HEK293 (cell line): ENCODE results near the gene PPP6R3.

Experiments used
- GLI4 ChIP-seq: fragments of 450-650 bp; formaldehyde crosslinking; IDR thresholded peaks from 2 replicates; pipeline ENCODE4 v1.5.1; 2016; ENCODE audit warnings: missing biosample characterization, missing genetic modification characterization
- IKZF3 ChIP-seq: fragments of 450-650 bp; IDR thresholded peaks from 2 replicates; pipeline ENCODE4 v1.5.0; 2018; ENCODE audit warnings: missing biosample characterization, mild to moderate bottlenecking, missing genetic modification characterization, moderate library complexity
- KLF8 ChIP-seq: fragments of 450-650 bp; formaldehyde crosslinking; IDR thresholded peaks from 2 replicates; pipeline ENCODE4 v1.5.1; 2016; ENCODE audit warnings: missing biosample characterization, missing genetic modification characterization
- OSR2 ChIP-seq: fragments of 450-650 bp; formaldehyde crosslinking; IDR thresholded peaks from 2 replicates; pipeline ENCODE4 v1.5.1; 2016; ENCODE audit warnings: missing biosample characterization, missing genetic modification characterization
- SP3 ChIP-seq: fragments of 450-650 bp; formaldehyde crosslinking; IDR thresholded peaks from 2 replicates; pipeline ENCODE4 v1.5.1; 2016; ENCODE audit warnings: missing biosample characterization, missing genetic modification characterization
- SP7 ChIP-seq: fragments of 450-650 bp; formaldehyde crosslinking; IDR thresholded peaks from 2 replicates; pipeline ENCODE4 v1.5.1; 2016; ENCODE audit warnings: missing biosample characterization, missing genetic modification characterization
- ZIC2 ChIP-seq: fragments of 450-650 bp; formaldehyde crosslinking; IDR thresholded peaks from 2 replicates; pipeline ENCODE4 v1.5.1; 2016; ENCODE audit warnings: missing biosample characterization, missing genetic modification characterization
- ZNF132 ChIP-seq: fragments of 450-650 bp; formaldehyde crosslinking; IDR thresholded peaks from 2 replicates; pipeline ENCODE4 v1.5.1; 2017; ENCODE audit warnings: missing biosample characterization, missing genetic modification characterization, borderline replicate concordance
- ZNF146 ChIP-seq: fragments of 450-650 bp; formaldehyde crosslinking; IDR thresholded peaks from 2 replicates; pipeline ENCODE4 v1.5.1; 2016; ENCODE audit warnings: missing biosample characterization, missing genetic modification characterization
- ZNF157 ChIP-seq: fragments of 450-650 bp; formaldehyde crosslinking; IDR thresholded peaks from 2 replicates; pipeline ENCODE4 v1.5.1; 2016; ENCODE audit warnings: missing biosample characterization, missing genetic modification characterization
- ZNF184 ChIP-seq: fragments of 450-650 bp; IDR thresholded peaks from 2 replicates; pipeline ENCODE4 v1.5.1; 2018; ENCODE audit warnings: missing biosample characterization, mild to moderate bottlenecking, missing genetic modification characterization
- ZNF214 ChIP-seq: fragments of 450-650 bp; formaldehyde crosslinking; IDR thresholded peaks from 2 replicates; pipeline ENCODE4 v1.5.1; 2017; ENCODE audit warnings: missing biosample characterization, mild to moderate bottlenecking, missing genetic modification characterization, borderline replicate concordance
- ZNF221 ChIP-seq: fragments of 450-650 bp; formaldehyde crosslinking; IDR thresholded peaks from 2 replicates; pipeline ENCODE4 v1.5.1; 2017; ENCODE audit warnings: missing biosample characterization, missing genetic modification characterization, borderline replicate concordance
- ZNF223 ChIP-seq: fragments of 450-650 bp; formaldehyde crosslinking; IDR thresholded peaks from 2 replicates; pipeline ENCODE4 v1.5.1; 2016; ENCODE audit warnings: missing biosample characterization, missing genetic modification characterization
- ZNF248 ChIP-seq: fragments of 450-650 bp; formaldehyde crosslinking; IDR thresholded peaks from 2 replicates; pipeline ENCODE4 v1.5.1; 2017; ENCODE audit warnings: missing biosample characterization, missing genetic modification characterization
- ZNF335 ChIP-seq: fragments of 450-650 bp; formaldehyde crosslinking; conservative IDR thresholded peaks from 2 replicates; pipeline ENCODE4 v1.5.1; 2016; ENCODE audit warnings: missing biosample characterization, missing genetic modification characterization
- ZNF341 ChIP-seq: fragments of 450-650 bp; formaldehyde crosslinking; IDR thresholded peaks from 2 replicates; pipeline ENCODE4; 2016; ENCODE audit warnings: low read depth, missing biosample characterization, missing genetic modification characterization
- ZNF354C ChIP-seq: fragments of 450-650 bp; formaldehyde crosslinking; IDR thresholded peaks from 2 replicates; pipeline ENCODE4 v1.5.1; 2016; ENCODE audit warnings: missing biosample characterization, missing genetic modification characterization, low read depth, borderline replicate concordance
- ZNF521 ChIP-seq: fragments of 450-650 bp; formaldehyde crosslinking; IDR thresholded peaks from 2 replicates; pipeline ENCODE4 v1.5.1; 2017; ENCODE audit warnings: missing biosample characterization, mild to moderate bottlenecking, missing genetic modification characterization
- ZNF560 ChIP-seq: fragments of 450-650 bp; formaldehyde crosslinking; IDR thresholded peaks from 2 replicates; pipeline ENCODE4 v1.5.1; 2017; ENCODE audit warnings: missing biosample characterization, missing genetic modification characterization, borderline replicate concordance
- ZNF658 ChIP-seq: fragments of 450-650 bp; formaldehyde crosslinking; IDR thresholded peaks from 2 replicates; pipeline ENCODE4; 2016; ENCODE audit warnings: missing biosample characterization, missing genetic modification characterization
- ZNF707 ChIP-seq: fragments of 450-650 bp; formaldehyde crosslinking; IDR thresholded peaks from 2 replicates; pipeline ENCODE4 v1.5.1; 2016; ENCODE audit warnings: missing biosample characterization, missing genetic modification characterization
- ZNF768 ChIP-seq: fragments of 450-650 bp; formaldehyde crosslinking; IDR thresholded peaks from 2 replicates; pipeline ENCODE4 v1.5.1; 2018; ENCODE audit warnings: missing biosample characterization, mild to moderate bottlenecking, missing genetic modification characterization
- ZNF837 ChIP-seq: fragments of 450-650 bp; formaldehyde crosslinking; IDR thresholded peaks from 2 replicates; pipeline ENCODE4 v1.5.1; 2016; ENCODE audit warnings: missing biosample characterization, missing genetic modification characterization
- TF ChIP-seq, protein P1 (sequence below): fragments of 450-650 bp; formaldehyde crosslinking; IDR thresholded peaks from 2 replicates; pipeline ENCODE4 v1.5.1; 2016; ENCODE audit warnings: missing biosample characterization, missing genetic modification characterization
- TF ChIP-seq, protein P2 (sequence below): fragments of 450-650 bp; formaldehyde crosslinking; IDR thresholded peaks from 2 replicates; pipeline ENCODE4 v1.5.1; 2016; ENCODE audit warnings: missing biosample characterization, missing genetic modification characterization
- TF ChIP-seq, protein P3 (sequence below): fragments of 450-650 bp; formaldehyde crosslinking; IDR thresholded peaks from 2 replicates; pipeline ENCODE4 v1.5.1; 2016; ENCODE audit warnings: missing biosample characterization, missing genetic modification characterization, borderline replicate concordance
- TF ChIP-seq, protein P4 (sequence below): fragments of 450-650 bp; formaldehyde crosslinking; conservative IDR thresholded peaks from 2 replicates; pipeline ENCODE4 v1.5.1; 2016; ENCODE audit warnings: low read depth, missing biosample characterization, missing genetic modification characterization

The PPP6R3 gene

DNA sequence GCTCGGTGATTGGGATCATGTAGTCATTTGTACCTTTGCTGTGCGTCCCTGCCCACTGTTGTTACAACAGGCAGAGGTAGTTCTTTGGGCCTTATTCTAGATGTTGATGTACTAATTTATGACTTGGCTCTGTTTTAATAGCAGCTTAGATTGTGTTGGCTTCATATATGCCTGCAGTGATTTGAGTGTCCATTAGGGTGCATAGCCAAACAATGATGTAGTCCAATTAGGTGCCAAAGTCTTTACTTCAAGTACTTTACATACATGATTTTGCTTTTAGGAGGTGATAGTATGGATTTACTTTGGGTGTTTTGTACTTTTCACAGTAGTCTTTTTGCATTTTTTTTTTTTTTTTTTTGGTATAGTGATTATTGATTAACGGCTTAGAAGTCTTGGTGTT lies 46.4 kb downstream of the PPP6R3 start (continued):
- TF ChIP-seq IKZF3 (tag by site-specific recombination) (no peak; the same call in 1 of the 2 replicates), ZIC2 (tag by site-specific recombination) (no peak), OSR2 (tag by site-specific recombination) (peak; percentile 83; the same call in 1 of the 2 replicates), ZNF248 (no peak), SP3 (tag by site-specific recombination) (no peak), ZNF157 (tag by site-specific recombination) (no peak), ZNF132 (tag by site-specific recombination) (no peak), KLF8 (tag by site-specific recombination) (0 out of 2 replicates have a peak, but pooled peaks have one; percentile 23), ZNF335 (tag by site-specific recombination) (peak; percentile 35), ZNF837 (tag by site-specific recombination) (no peak), ZNF768 (tag by site-specific recombination) (no peak), ZNF521 (tag by site-specific recombination) (no peak), ZNF341 (tag by site-specific recombination) (no peak), ZNF658 (tag by site-specific recombination) (no peak), GLI4 (tag by site-specific recombination) (no peak), ZNF146 (tag by site-specific recombination) (no peak), ZNF560 (no peak), ZNF354C (tag by site-specific recombination) (no peak), ZNF214 (tag by site-specific recombination) (no peak), ZNF223 (no peak), ZNF707 (tag by site-specific recombination) (no peak), SP7 (tag by site-specific recombination) (peak; percentile 86), ZNF184 (tag by site-specific recombination) (no peak), ZNF221 (tag by site-specific recombination) (no peak)
- TF ChIP-seq, protein P1, sequence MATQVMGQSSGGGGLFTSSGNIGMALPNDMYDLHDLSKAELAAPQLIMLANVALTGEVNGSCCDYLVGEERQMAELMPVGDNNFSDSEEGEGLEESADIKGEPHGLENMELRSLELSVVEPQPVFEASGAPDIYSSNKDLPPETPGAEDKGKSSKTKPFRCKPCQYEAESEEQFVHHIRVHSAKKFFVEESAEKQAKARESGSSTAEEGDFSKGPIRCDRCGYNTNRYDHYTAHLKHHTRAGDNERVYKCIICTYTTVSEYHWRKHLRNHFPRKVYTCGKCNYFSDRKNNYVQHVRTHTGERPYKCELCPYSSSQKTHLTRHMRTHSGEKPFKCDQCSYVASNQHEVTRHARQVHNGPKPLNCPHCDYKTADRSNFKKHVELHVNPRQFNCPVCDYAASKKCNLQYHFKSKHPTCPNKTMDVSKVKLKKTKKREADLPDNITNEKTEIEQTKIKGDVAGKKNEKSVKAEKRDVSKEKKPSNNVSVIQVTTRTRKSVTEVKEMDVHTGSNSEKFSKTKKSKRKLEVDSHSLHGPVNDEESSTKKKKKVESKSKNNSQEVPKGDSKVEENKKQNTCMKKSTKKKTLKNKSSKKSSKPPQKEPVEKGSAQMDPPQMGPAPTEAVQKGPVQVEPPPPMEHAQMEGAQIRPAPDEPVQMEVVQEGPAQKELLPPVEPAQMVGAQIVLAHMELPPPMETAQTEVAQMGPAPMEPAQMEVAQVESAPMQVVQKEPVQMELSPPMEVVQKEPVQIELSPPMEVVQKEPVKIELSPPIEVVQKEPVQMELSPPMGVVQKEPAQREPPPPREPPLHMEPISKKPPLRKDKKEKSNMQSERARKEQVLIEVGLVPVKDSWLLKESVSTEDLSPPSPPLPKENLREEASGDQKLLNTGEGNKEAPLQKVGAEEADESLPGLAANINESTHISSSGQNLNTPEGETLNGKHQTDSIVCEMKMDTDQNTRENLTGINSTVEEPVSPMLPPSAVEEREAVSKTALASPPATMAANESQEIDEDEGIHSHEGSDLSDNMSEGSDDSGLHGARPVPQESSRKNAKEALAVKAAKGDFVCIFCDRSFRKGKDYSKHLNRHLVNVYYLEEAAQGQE: no peak
- TF ChIP-seq, protein P2, sequence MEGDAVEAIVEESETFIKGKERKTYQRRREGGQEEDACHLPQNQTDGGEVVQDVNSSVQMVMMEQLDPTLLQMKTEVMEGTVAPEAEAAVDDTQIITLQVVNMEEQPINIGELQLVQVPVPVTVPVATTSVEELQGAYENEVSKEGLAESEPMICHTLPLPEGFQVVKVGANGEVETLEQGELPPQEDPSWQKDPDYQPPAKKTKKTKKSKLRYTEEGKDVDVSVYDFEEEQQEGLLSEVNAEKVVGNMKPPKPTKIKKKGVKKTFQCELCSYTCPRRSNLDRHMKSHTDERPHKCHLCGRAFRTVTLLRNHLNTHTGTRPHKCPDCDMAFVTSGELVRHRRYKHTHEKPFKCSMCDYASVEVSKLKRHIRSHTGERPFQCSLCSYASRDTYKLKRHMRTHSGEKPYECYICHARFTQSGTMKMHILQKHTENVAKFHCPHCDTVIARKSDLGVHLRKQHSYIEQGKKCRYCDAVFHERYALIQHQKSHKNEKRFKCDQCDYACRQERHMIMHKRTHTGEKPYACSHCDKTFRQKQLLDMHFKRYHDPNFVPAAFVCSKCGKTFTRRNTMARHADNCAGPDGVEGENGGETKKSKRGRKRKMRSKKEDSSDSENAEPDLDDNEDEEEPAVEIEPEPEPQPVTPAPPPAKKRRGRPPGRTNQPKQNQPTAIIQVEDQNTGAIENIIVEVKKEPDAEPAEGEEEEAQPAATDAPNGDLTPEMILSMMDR (tag by site-specific recombination): no peak
- TF ChIP-seq, protein P3, sequence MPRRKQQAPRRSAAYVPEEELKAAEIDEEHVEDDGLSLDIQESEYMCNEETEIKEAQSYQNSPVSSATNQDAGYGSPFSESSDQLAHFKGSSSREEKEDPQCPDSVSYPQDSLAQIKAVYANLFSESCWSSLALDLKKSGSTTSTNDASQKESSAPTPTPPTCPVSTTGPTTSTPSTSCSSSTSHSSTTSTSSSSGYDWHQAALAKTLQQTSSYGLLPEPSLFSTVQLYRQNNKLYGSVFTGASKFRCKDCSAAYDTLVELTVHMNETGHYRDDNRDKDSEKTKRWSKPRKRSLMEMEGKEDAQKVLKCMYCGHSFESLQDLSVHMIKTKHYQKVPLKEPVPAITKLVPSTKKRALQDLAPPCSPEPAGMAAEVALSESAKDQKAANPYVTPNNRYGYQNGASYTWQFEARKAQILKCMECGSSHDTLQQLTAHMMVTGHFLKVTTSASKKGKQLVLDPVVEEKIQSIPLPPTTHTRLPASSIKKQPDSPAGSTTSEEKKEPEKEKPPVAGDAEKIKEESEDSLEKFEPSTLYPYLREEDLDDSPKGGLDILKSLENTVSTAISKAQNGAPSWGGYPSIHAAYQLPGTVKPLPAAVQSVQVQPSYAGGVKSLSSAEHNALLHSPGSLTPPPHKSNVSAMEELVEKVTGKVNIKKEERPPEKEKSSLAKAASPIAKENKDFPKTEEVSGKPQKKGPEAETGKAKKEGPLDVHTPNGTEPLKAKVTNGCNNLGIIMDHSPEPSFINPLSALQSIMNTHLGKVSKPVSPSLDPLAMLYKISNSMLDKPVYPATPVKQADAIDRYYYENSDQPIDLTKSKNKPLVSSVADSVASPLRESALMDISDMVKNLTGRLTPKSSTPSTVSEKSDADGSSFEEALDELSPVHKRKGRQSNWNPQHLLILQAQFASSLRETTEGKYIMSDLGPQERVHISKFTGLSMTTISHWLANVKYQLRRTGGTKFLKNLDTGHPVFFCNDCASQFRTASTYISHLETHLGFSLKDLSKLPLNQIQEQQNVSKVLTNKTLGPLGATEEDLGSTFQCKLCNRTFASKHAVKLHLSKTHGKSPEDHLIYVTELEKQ: 0 out of 2 replicates have a peak, but pooled peaks have one; percentile 44
- TF ChIP-seq, protein P4, sequence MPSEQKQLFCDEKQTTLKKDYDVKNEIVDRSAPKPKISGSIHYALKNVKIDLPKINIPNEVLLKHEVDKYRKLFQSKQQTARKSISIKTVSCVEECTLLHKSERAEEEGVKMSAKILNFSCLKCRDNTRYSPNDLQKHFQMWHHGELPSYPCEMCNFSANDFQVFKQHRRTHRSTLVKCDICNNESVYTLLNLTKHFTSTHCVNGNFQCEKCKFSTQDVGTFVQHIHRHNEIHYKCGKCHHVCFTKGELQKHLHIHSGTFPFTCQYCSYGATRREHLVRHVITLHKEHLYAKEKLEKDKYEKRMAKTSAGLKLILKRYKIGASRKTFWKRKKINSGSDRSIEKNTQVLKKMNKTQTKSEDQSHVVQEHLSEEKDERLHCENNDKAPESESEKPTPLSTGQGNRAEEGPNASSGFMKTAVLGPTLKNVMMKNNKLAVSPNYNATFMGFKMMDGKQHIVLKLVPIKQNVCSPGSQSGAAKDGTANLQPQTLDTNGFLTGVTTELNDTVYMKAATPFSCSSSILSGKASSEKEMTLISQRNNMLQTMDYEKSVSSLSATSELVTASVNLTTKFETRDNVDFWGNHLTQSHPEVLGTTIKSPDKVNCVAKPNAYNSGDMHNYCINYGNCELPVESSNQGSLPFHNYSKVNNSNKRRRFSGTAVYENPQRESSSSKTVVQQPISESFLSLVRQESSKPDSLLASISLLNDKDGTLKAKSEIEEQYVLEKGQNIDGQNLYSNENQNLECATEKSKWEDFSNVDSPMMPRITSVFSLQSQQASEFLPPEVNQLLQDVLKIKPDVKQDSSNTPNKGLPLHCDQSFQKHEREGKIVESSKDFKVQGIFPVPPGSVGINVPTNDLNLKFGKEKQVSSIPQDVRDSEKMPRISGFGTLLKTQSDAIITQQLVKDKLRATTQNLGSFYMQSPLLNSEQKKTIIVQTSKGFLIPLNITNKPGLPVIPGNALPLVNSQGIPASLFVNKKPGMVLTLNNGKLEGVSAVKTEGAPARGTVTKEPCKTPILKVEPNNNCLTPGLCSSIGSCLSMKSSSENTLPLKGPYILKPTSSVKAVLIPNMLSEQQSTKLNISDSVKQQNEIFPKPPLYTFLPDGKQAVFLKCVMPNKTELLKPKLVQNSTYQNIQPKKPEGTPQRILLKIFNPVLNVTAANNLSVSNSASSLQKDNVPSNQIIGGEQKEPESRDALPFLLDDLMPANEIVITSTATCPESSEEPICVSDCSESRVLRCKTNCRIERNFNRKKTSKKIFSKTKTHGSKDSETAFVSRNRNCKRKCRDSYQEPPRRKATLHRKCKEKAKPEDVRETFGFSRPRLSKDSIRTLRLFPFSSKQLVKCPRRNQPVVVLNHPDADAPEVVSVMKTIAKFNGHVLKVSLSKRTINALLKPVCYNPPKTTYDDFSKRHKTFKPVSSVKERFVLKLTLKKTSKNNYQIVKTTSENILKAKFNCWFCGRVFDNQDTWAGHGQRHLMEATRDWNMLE (tag by site-specific recombination): no peak
